ENCODE data around the gene KCNAB2. TPM values are rescaled to one million over a fixed set of nuclear protein-coding genes. Genes with fewer than 3 reads are reported as not detected.

Gene KCNAB2
- total RNA-seq, 1 donor from 2014 or later = 3.3 TPM

DNA sequence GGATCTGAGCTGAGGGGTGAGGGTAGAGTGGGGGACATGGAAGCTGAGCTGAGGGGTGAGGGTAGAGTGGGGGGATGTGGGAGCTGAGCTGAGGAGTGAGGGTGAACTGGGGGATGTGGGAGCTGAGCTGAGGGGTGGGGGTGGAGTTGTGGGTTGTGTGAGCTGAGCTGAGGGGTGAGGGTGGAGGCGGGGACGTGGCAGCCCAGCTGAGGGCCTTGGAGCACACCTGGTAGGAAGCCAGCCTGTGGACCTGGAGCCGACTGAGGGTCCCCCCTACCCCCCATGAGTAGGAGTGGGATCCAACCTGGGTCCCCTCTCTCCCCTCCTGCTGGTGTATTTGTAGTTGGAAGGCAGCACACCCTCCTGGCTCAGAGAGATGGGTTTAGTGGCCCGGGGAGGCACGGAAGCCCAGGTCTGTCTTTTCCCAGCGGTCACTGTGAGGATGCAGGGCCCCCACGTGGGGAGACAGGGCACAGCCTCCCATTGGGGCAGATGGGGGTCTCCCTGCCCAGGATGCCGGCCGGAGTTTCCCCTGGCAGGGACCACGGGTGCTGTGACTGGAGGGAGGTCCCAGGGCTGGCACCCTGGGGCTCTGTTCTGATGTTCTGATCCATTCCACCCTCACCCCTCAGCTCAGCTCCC lies 40.3 kb upstream of the KCNAB2 start:
- TF ChIP-seq CTCF (conservative IDR thresholded peaks at IDR 0.05; ENCODE audit: low read depth, low read length) = no peak
- no peak overlapping the region for H3K4me3 ChIP-seq (ENCODE audit: low read depth, low read length)
- no peak for DNase-seq (ENCODE audit: low read depth)

DNA sequence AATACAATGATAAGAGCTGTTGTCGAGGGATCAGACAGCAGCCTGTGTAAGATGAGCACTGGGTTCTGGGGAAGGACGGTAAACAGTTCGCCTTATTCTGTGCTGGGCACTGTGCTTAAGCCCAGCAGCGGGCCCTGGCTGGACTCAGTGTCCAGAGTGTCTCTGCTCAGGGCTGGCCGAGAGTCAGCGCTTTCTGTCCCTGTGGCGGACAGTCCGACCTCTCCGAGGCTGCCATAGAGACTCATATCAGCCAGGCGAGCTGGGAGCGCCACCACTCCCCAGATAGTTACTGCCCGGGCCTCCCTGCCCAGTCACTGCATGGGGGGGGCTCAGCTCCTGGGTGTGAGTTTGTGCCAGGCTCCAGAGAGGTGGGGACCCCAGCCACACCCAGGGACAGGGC lies 38.8 kb upstream of the KCNAB2 start:
- no peak for TF ChIP-seq CTCF (conservative IDR thresholded peaks at IDR 0.05; ENCODE audit: low read depth, low read length)
- no peak overlapping the region for H3K4me3 ChIP-seq (ENCODE audit: low read depth, low read length)
- no peak for DNase-seq (ENCODE audit: low read depth)

DNA sequence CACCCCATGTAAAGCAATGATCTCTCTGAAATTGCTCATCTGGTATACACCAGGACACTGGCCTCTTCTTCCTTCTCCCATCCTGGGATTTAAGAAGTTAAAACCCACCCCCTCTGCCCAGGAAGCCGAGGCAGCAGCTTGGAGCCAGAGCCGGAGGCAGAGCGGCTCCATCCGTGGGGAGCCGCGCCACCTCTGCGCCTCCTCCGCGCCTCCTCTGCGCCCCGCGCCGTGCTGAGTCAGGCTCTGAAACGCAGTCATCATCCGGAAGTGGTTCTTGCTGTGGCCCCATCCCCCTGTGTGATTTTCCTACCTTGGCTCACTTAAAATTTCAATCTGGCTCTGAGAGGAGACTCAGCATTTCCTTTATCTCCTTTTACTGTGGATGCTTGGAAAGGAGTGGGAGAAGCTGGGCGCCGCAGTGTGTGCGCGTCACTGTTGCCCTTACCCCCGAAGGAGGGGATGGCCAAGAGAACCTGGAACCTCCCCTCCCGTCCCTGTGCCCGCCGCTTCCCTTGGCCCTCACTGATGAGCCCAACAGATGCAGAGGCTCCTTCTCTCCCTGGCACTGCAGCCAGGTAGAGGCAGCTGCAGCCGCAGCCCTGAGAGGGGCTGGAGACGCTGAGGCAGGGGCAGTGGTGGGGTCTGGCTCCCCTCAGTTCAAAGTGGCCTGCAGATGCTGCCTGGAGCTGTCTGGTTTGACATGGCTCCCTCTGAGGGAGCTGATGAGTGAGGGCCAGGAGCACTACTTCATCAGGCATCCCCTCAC lies 38.2 kb upstream of the KCNAB2 start:
- no peak for TF ChIP-seq CTCF (conservative IDR thresholded peaks at IDR 0.05; ENCODE audit: low read depth, low read length)
- no peak for DNase-seq (ENCODE audit: low read depth)

GRCh38 chr1:6008084-6008415 lies 37.6 kb upstream of the KCNAB2 start:
- DNase-seq (ENCODE audit: low read depth) = no peak
- no peak for TF ChIP-seq CTCF (conservative IDR thresholded peaks at IDR 0.05; ENCODE audit: low read depth, low read length)
- no peak overlapping the region for H3K4me3 ChIP-seq (ENCODE audit: low read depth, low read length)

More for the DNA sequence above, 38.2 kb upstream of the KCNAB2 start:
- H3K4me3 ChIP-seq (ENCODE audit: low read depth, low read length) = no peak overlapping the region

DNA sequence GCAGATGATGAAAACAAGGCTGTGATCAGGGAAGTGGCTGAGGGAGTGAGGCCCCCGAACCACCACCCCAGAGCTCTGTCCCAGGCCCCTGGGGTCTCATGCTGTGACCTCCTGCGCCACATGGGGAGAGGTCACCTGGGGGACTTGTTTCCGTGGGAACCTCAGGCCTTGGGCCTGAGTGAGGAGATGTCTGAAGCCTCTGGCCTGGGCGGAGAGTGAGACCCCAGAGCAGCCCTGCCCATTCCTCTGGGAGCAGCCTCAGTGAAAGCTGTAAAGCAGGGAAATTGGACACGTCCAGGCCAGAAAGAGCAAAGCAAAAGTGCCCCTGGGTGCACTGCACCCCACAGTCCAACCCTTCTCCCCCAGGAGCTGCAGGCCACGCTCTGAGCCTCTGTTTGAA lies 37.0 kb upstream of the KCNAB2 start:
- no peak for DNase-seq (ENCODE audit: low read depth)
- no peak for TF ChIP-seq CTCF (conservative IDR thresholded peaks at IDR 0.05; ENCODE audit: low read depth, low read length)

GRCh38 chr1:6009120-6010040 lies 36.3 kb upstream of the KCNAB2 start:
- TF ChIP-seq CTCF (conservative IDR thresholded peaks at IDR 0.05; ENCODE audit: low read depth, low read length) = no peak
- no peak overlapping the region for H3K4me3 ChIP-seq (ENCODE audit: low read depth, low read length)
- no peak for DNase-seq (ENCODE audit: low read depth)

More for the DNA sequence above, 37.0 kb upstream of the KCNAB2 start:
- no peak overlapping the region for H3K4me3 ChIP-seq (ENCODE audit: low read depth, low read length)

All from epithelial cell of proximal tubule (primary cell).